ENCODE measurements around the gene MYLK. TPM values are rescaled to one million over a fixed set of nuclear protein-coding genes. Genes with fewer than 3 reads are reported as not detected.

The MYLK gene
- total RNA-seq, 2 experiments from 2014 or later: 0.22 TPM; not detected in 1

- Mint-ChIP-seq H3K27ac (no peak overlapping the region), H3K27me3 (peaks cover 16% of the 10 kb centered on the region), H3K9me3 (peaks cover 2% of the 10 kb centered on the region), H3K4me3 (no peak overlapping the region), H3K36me3 (ENCODE audit: low read depth) (no peaks in the 10 kb centered on the region), H3K4me1 (ENCODE audit: low read depth) (no peaks in the 10 kb centered on the region)
- ChIA-PET CTCF (no interaction called here), POLR2A (no interaction called here)
- TF ChIP-seq, protein P1, sequence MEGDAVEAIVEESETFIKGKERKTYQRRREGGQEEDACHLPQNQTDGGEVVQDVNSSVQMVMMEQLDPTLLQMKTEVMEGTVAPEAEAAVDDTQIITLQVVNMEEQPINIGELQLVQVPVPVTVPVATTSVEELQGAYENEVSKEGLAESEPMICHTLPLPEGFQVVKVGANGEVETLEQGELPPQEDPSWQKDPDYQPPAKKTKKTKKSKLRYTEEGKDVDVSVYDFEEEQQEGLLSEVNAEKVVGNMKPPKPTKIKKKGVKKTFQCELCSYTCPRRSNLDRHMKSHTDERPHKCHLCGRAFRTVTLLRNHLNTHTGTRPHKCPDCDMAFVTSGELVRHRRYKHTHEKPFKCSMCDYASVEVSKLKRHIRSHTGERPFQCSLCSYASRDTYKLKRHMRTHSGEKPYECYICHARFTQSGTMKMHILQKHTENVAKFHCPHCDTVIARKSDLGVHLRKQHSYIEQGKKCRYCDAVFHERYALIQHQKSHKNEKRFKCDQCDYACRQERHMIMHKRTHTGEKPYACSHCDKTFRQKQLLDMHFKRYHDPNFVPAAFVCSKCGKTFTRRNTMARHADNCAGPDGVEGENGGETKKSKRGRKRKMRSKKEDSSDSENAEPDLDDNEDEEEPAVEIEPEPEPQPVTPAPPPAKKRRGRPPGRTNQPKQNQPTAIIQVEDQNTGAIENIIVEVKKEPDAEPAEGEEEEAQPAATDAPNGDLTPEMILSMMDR (IDR thresholded peaks at IDR 0.05): no peak
- Histone ChIP-seq H3K4me1 (ENCODE audit: insufficient read depth, low read length) (no peaks in the 10 kb centered on the region), H3K27ac (ENCODE audit: low read depth in 1 of 2, low read length in 2 of 2) (no peak overlapping the region), H3K27me3 (ENCODE audit: control insufficient read depth in 1 of 2, insufficient read depth in 2 of 2, low read length in 2 of 2) (peaks cover 0 to 3% of the 10 kb centered on the region in 2 experiments), H3K9me3 (ENCODE audit: control insufficient read depth in 1 of 2, insufficient read depth in 1 of 2, low read length in 2 of 2) (peaks cover 0 to 4% of the 10 kb centered on the region in 2 experiments), H3K4me3 (ENCODE audit: low read length) (no peak overlapping the region), H3K36me3 (ENCODE audit: insufficient read depth, low read length) (no peaks in the 10 kb centered on the region)
- ATAC-seq (ENCODE audit: poor library complexity) (no peak), DNase-seq (no peak)
- intact Hi-C loops (cut with DNase I, micrococcal nuclease): no loop called here
Measured at GRCh38 chr3:123658118-123658851, 225.8 kb downstream of the MYLK start.

DNA sequence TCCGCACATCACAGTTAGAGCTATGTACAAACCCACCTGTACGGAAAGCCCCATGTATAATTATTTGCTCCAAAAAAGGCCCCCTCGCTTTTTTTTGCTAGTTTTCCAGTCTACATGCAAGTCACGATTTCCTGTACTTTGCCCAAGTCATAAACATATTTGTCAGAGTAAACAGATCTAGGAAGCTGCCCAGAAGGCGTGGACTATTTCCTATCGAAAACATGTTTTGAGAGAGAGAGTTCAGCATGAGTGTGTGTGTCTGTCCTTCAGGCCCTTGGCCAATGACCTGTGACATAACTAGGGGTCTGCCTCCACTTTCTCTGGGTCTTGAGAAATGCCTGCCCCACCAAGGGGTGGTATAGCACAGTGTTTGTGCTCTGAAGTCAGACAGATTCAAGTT lies 226.6 kb downstream of the MYLK start:
- no peak for ATAC-seq (ENCODE audit: poor library complexity)
- ChIA-PET POLR2A (no interaction called here), CTCF (no interaction called here)
- H3K27ac Mint-ChIP-seq: no peak overlapping the region
- no peaks in the 10 kb centered on the region for H3K36me3 Mint-ChIP-seq (ENCODE audit: low read depth)
- H3K27me3 ChIP-seq (ENCODE audit: control insufficient read depth in 1 of 2, insufficient read depth in 2 of 2, low read length in 2 of 2): peaks cover 0 to 3% of the 10 kb centered on the region in 2 experiments
- H3K4me3 ChIP-seq (ENCODE audit: low read length): no peak overlapping the region
- peaks cover 2% of the 10 kb centered on the region for H3K9me3 Mint-ChIP-seq
- H3K4me1 ChIP-seq (ENCODE audit: insufficient read depth, low read length): no peaks in the 10 kb centered on the region
- no peaks in the 10 kb centered on the region for H3K4me1 Mint-ChIP-seq (ENCODE audit: low read depth)
- H3K4me3 Mint-ChIP-seq: no peak overlapping the region
- peaks cover 12% of the 10 kb centered on the region for H3K27me3 Mint-ChIP-seq
- peaks cover 0 to 4% of the 10 kb centered on the region in 2 experiments for H3K9me3 ChIP-seq (ENCODE audit: control insufficient read depth in 1 of 2, insufficient read depth in 1 of 2, low read length in 2 of 2)
- H3K36me3 ChIP-seq (ENCODE audit: insufficient read depth, low read length): no peaks in the 10 kb centered on the region
- intact Hi-C loops (cut with DNase I, micrococcal nuclease): no loop called here
- TF ChIP-seq, protein P1 (IDR thresholded peaks at IDR 0.05): no peak
- H3K27ac ChIP-seq (ENCODE audit: low read depth in 1 of 2, low read length in 2 of 2): no peak overlapping the region
- no peak for DNase-seq

DNA sequence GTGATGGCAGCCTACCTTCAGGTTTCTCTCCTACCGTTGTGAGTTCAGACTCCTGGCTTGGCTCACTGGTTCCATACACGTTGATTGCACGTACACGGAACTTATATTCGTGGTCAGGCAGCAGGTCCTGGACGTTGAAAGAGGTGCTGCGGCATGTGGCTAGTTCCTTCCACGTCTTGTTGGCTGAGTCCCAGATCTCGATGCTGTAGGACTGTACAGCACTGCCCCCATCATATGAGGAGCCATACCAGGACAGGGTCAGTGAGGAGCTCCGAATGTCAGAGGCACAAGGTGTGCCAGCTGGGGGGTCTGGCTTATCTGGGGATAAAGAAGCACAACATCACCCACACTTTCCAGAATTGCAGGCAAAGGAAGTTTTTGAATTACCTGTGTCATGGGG lies 227.0 kb downstream of the MYLK start:
- CTCF ChIA-PET: no interaction called here
- POLR2A ChIA-PET: no interaction called here
- Histone ChIP-seq H3K27ac (ENCODE audit: low read depth in 1 of 2, low read length in 2 of 2) (no peak overlapping the region), H3K4me1 (ENCODE audit: insufficient read depth, low read length) (no peaks in the 10 kb centered on the region), H3K36me3 (ENCODE audit: insufficient read depth, low read length) (no peaks in the 10 kb centered on the region), H3K27me3 (ENCODE audit: control insufficient read depth in 1 of 2, insufficient read depth in 2 of 2, low read length in 2 of 2) (peaks cover 0 to 3% of the 10 kb centered on the region in 2 experiments), H3K9me3 (ENCODE audit: control insufficient read depth in 1 of 2, insufficient read depth in 1 of 2, low read length in 2 of 2) (peaks cover 0 to 4% of the 10 kb centered on the region in 2 experiments), H3K4me3 (ENCODE audit: low read length) (no peak overlapping the region)
- intact Hi-C loops (cut with DNase I, micrococcal nuclease): no loop called here
- no peaks in the 10 kb centered on the region for H3K4me1 Mint-ChIP-seq (ENCODE audit: low read depth)
- DNase-seq (no peak), ATAC-seq (ENCODE audit: poor library complexity) (no peak)
- H3K9me3 Mint-ChIP-seq: peaks cover 2% of the 10 kb centered on the region
- H3K36me3 Mint-ChIP-seq (ENCODE audit: low read depth): no peaks in the 10 kb centered on the region
- TF ChIP-seq, protein P1 (IDR thresholded peaks at IDR 0.05): no peak
- H3K27me3 Mint-ChIP-seq: peaks cover 8% of the 10 kb centered on the region
- H3K27ac Mint-ChIP-seq: no peak overlapping the region
- H3K4me3 Mint-ChIP-seq: no peak overlapping the region
